Gastrocnemius medialis (tissue), 4 donors: ENCODE data around the gene FGD5. TPM values are rescaled to one million over a fixed set of nuclear protein-coding genes. Genes with fewer than 3 reads are reported as not detected.

Experiments
- ATAC-seq, 2 donors: fragments of 150-250 bp; one replicate each; pipeline ENCODE4 v1.9.1; 2016
- DNase-seq, 2 donors: peaks; one replicate each; pipeline ENCODE4 v3.0.0-alpha.2; 2019
- H3K27ac ChIP-seq, 4 donors: fragments of 200-600 bp; sonication (generic); 1 replicate in 1 of 4; 2 replicates in 3 of 4; pipeline ENCODE4 v1.5.1; 2016 to 2018; ENCODE audit warnings: mild to moderate bottlenecking in 2 of 4, moderate library complexity in 1 of 4
- H3K27me3 ChIP-seq, 3 donors: fragments of 200-600 bp; sonication (generic) in 2 of 3; 1 replicate in 1 of 3; 2 replicates in 2 of 3; pipeline versions ENCODE4 v1.5.1 to v1.6.0; 2016 to 2019; ENCODE audit warnings: mild to moderate bottlenecking in 1 of 3, moderate library complexity in 1 of 3
- H3K36me3 ChIP-seq, 2 donors: fragments of 200-600 bp; sonication (generic) in 1 of 2; one replicate each; pipeline ENCODE4 v1.5.1; 2017 to 2018
- H3K4me1 ChIP-seq, 2 donors: fragments of 200-600 bp; sonication (generic) in 1 of 2; one replicate each; pipeline ENCODE4 v1.5.1; 2016 to 2017; ENCODE audit warnings: mild to moderate bottlenecking in 2 of 2
- H3K4me3 ChIP-seq, 4 donors: fragments of 200-600 bp; sonication (generic) in 3 of 4; 1 replicate in 1 of 4; 2 replicates in 3 of 4; pipeline ENCODE4 v1.5.1; 2016 to 2019; ENCODE audit warnings: mild to moderate bottlenecking in 2 of 4
- H3K9me3 ChIP-seq, 3 donors: fragments of 200-600 bp; sonication (generic) in 2 of 3; 1 replicate in 1 of 3; 2 replicates in 2 of 3; pipeline ENCODE4 v1.5.1; 2016 to 2019
- POLR2A ChIP-seq, 2 donors: fragments of 450-650 bp; IDR thresholded peaks; one replicate each; pipeline ENCODE4 v1.6.1; 2017; ENCODE audit warnings: antibody characterized with exemption in 2 of 2, mild to moderate bottlenecking in 2 of 2, moderate library complexity in 2 of 2
- in situ Hi-C, 4 donors: fragments of 200-750 bp; cut with MboI; loops; one replicate each; pipeline versions ENCODE4 v1.15.0 to v1.8.0; 2017; ENCODE audit warnings: low sequenced_read_pairs in 4 of 4
- intact Hi-C: fragments of 100-400 bp; cut with DNase I; formaldehyde crosslinking; loops from one replicate; pipeline ENCODE4 v1.15.1; 2023; ENCODE audit warnings: low total_unique reads
- total RNA-seq, 4 donors: library from RNA; depleted of rRNA; stranded (reverse); fragments of >200 nt; gene quantifications; one replicate each; pipeline versions ENCODE4 v1.1.0 to v1.2.3, GENCODE V29; 2016
- TF ChIP-seq, protein P1 (sequence below), 5 experiments: fragments of 450-650 bp in 3 of 5; fragments of 200-600 bp in 2 of 5; sonication (generic) in 2 of 5; IDR thresholded peaks in 4 of 5; conservative IDR thresholded peaks in 1 of 5; 1 replicate in 4 of 5; 2 replicates in 1 of 5; pipeline ENCODE4 v1.5.1; 2016 to 2019; ENCODE audit warnings: antibody characterized with exemption in 5 of 5, mild to moderate bottlenecking in 3 of 5, moderate library complexity in 3 of 5

Gene FGD5
- total RNA-seq, 4 donors from 2014 or later = 4.4 to 8.4 (median 5.2) TPM

DNA sequence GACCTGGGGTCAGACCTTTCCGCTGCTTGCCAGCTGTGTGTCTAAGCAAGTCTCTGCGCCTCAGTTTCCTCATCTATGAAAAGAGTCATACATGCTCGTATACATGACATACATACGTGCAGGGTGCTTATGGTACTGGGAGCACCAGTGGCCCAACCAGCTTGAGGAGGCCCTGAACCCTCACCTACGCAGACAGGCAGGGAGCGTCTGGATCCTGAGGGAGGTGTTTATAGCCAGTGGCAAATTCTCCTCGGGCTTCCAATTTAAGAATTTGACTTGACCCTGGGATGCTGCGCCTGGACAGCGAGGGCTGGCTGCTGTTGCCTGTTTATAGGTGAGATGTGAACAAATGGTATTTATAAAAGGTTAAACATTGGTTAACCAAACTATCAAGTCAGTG is 17.7 kb upstream of the FGD5 start:
- intact Hi-C loops = no loop called here
- H3K36me3 ChIP-seq = no peaks in the 10 kb centered on the region

DNA sequence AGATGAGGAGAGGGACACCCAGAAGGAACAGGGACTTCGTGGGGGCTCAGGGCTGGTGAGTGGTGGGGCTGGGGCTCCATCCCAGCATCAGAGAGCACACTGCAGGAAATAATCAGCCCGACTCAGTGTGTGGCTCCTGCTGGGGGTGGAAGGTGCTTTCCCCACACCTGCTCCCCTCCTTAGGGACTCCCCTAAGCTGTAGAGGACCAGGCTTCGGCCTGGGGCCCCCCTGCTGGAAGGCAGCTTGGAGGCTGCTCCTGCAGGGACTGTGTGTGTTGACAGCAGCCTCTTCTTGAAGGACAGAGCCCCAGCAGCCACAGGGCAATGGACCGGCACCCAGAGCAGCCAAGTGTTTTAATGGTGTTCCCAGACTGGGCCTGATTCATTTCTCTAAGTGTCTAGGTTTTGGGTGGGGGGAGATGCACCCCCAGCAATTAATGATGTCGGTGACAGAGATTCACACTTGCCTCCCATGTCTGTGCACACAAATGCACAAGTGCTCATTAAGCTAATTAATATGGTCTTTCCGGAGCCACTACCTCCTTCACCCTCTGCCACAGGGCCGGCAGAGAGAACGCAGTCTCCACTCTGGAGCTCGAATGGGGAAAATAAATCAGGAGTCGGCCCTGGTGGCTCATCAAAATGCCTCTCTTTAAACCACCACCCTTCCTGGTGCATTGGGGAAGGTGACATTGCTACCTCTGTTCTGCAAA is 16.9 kb upstream of the FGD5 start:
- H3K36me3 ChIP-seq = no peaks in the 10 kb centered on the region
- peaks cover 0 to 6% of the 10 kb centered on the region in 2 donors for H3K4me1 ChIP-seq
- TF ChIP-seq, protein P1, sequence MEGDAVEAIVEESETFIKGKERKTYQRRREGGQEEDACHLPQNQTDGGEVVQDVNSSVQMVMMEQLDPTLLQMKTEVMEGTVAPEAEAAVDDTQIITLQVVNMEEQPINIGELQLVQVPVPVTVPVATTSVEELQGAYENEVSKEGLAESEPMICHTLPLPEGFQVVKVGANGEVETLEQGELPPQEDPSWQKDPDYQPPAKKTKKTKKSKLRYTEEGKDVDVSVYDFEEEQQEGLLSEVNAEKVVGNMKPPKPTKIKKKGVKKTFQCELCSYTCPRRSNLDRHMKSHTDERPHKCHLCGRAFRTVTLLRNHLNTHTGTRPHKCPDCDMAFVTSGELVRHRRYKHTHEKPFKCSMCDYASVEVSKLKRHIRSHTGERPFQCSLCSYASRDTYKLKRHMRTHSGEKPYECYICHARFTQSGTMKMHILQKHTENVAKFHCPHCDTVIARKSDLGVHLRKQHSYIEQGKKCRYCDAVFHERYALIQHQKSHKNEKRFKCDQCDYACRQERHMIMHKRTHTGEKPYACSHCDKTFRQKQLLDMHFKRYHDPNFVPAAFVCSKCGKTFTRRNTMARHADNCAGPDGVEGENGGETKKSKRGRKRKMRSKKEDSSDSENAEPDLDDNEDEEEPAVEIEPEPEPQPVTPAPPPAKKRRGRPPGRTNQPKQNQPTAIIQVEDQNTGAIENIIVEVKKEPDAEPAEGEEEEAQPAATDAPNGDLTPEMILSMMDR (IDR thresholded peaks at IDR 0.05 in 4 of 5, conservative IDR thresholded peaks at IDR 0.05 in 1 of 5) = no peak
- TF ChIP-seq POLR2A (IDR thresholded peaks at IDR 0.05) = no peak
- no peak for ATAC-seq
- in situ Hi-C loops (no loop called here), intact Hi-C loops (no loop called here)
- H3K27me3 ChIP-seq = no peaks in the 10 kb centered on the region
- no peaks in the 10 kb centered on the region for H3K9me3 ChIP-seq
- peak overlapping the region in 2 of 4 donors; percentile 16 to 27 for H3K27ac ChIP-seq
- no peak overlapping the region for H3K4me3 ChIP-seq
- no peak for DNase-seq

More for the DNA sequence above, 17.7 kb upstream of the FGD5 start:
- TF ChIP-seq POLR2A (IDR thresholded peaks at IDR 0.05) = no peak
- TF ChIP-seq, protein P1 (IDR thresholded peaks at IDR 0.05 in 4 of 5, conservative IDR thresholded peaks at IDR 0.05 in 1 of 5) = no peak
- H3K27me3 ChIP-seq = no peaks in the 10 kb centered on the region
- H3K9me3 ChIP-seq = no peaks in the 10 kb centered on the region
- H3K4me3 ChIP-seq = no peak overlapping the region
- ATAC-seq (no peak), DNase-seq (no peak)
- H3K27ac ChIP-seq = no peak overlapping the region
- peaks cover 0 to 3% of the 10 kb centered on the region in 2 donors for H3K4me1 ChIP-seq
- in situ Hi-C loops = no loop called here

DNA sequence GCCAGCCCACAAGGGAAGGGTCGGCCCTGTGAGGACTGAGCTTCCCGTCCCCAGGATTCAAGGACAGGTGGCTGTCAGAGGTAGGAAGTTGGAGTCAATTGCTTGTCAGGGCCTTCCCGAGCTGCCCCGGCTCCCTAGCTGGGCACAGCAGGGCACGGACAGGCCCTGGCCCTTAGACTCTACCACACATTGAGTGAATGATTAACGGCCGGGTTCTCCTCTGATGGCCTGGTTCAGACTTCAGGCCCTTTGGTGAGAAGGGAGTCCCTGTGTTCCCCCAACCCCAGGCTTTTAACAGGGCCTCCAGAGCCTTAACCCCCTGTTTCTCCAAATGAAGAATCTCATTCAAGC is 16.4 kb upstream of the FGD5 start:
- intact Hi-C loops (no loop called here), in situ Hi-C loops (no loop called here)
- ATAC-seq (no peak), DNase-seq (no peak)
- Histone ChIP-seq H3K27me3 (no peaks in the 10 kb centered on the region), H3K9me3 (no peaks in the 10 kb centered on the region), H3K27ac (peak overlapping the region in 2 of 4 donors; percentile 16 to 27), H3K4me3 (no peak overlapping the region), H3K4me1 (peaks cover 0 to 6% of the 10 kb centered on the region in 2 donors), H3K36me3 (no peaks in the 10 kb centered on the region)
- TF ChIP-seq, protein P1 (IDR thresholded peaks at IDR 0.05 in 4 of 5, conservative IDR thresholded peaks at IDR 0.05 in 1 of 5) = no peak
- TF ChIP-seq POLR2A (IDR thresholded peaks at IDR 0.05) = no peak

DNA sequence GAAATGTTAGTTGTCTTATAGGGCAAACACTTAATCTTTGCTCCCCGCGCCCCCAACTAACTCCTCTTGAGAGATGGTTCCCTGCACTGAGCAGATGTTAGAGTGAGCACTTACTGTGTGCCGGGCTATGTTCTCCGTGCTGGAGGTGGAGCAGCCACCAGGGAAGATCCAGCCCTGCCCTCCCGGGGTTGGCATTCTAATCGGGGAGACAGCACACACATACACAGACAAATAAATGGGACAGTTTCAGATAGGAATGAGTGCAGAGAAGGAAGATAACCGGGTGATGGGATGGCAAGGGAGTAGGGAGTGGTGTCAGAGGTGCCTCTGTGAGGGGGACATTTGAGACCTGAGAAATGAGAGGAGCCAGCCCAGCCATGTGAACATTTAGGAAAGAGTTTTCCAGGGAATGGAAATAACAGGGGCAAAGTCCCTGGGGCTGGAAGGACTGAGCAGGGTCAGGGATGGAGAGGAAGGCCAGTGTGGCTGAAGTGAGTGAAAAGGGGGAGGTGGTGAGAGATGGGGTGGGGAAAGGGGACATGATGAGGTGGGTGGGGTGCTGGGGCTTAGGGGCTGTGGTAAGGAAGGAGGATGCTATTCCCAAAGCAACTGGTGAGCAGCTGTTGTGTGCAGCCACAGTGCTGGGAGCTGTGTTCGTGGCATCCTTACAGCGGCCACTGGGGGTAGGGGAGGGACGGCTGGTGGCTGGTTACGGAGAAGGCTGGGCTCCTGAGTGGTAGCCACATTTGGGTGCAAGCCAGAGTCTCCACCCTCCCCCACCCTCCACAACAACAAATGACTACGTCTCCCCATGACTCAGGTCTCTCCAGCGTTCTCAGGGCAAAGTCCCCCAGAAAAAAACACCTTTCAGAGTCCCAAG is 15.4 kb upstream of the FGD5 start:
- no peak overlapping the region for H3K4me3 ChIP-seq
- TF ChIP-seq, protein P1 (IDR thresholded peaks at IDR 0.05 in 4 of 5, conservative IDR thresholded peaks at IDR 0.05 in 1 of 5) = no peak
- no peak for TF ChIP-seq POLR2A (IDR thresholded peaks at IDR 0.05)
- in situ Hi-C loops = no loop called here
- H3K9me3 ChIP-seq = no peaks in the 10 kb centered on the region
- ATAC-seq (peak; percentile 38 to 57), DNase-seq (no peak)
- peaks cover 0 to 5% (median 0%) of the 10 kb centered on the region in 3 donors for H3K27me3 ChIP-seq
- intact Hi-C loops = no loop called here
- no peaks in the 10 kb centered on the region for H3K36me3 ChIP-seq
- H3K4me1 ChIP-seq = peaks cover 0 to 6% of the 10 kb centered on the region in 2 donors
- peak overlapping the region in 3 of 4 donors; percentile 57 to 71 (median 59) for H3K27ac ChIP-seq
